GM23338 (cell line): ENCODE measurements around the gene ZNF283. TPM values are rescaled to one million over a fixed set of nuclear protein-coding genes. Genes with fewer than 3 reads are reported as not detected.
"Not testable (repeated sequence)": the region's sequence is repeated elsewhere in the genome, so short reads cannot be mapped to it uniquely, and the experiment has no call there.

Experiments
- ATAC-seq: fragments of 200-7000 bp; cut with Tn5 transposase; 3 replicates; pipeline ENCODE4 v1.9.1; 2020
- DNase-seq: peaks from one replicate; pipeline ENCODE4 v3.0.0-alpha.2; 2015; ENCODE audit warnings: low spot score
- H2AFZ ChIP-seq: fragments of 200-600 bp; sonication (generic); 2 replicates; pipeline ENCODE4 v1.8.0; 2016; ENCODE audit warnings: antibody characterized with exemption, mild to moderate bottlenecking, moderate library complexity
- H3F3A ChIP-seq: fragments of 200-600 bp; sonication (generic); replicated peaks from 2 replicates; pipeline ENCODE4 v1.8.0; 2017; ENCODE audit warnings: antibody characterized with exemption, mixed run types, low read depth
- H3K27ac ChIP-seq: fragments of 200-600 bp; sonication (generic); 2 replicates; pipeline ENCODE4 v1.6.1; 2016; ENCODE audit warnings: low read depth
- H3K27me3 ChIP-seq: fragments of 200-600 bp; sonication (generic); 2 replicates; pipeline ENCODE4 v1.8.0; 2016; ENCODE audit warnings: mild to moderate bottlenecking, mixed run types, moderate library complexity; ENCODE audit not compliant: insufficient read depth
- H3K36me3 ChIP-seq: fragments of 200-600 bp; sonication (generic); 2 replicates; pipeline ENCODE4 v1.8.0; 2016; ENCODE audit warnings: mild to moderate bottlenecking; ENCODE audit not compliant: insufficient read depth
- H3K4me1 ChIP-seq: fragments of 200-600 bp; sonication (generic); 2 replicates; pipeline ENCODE4 v1.8.0; 2016; ENCODE audit warnings: mild to moderate bottlenecking, moderate library complexity; ENCODE audit not compliant: insufficient read depth
- H3K4me2 ChIP-seq: fragments of 200-600 bp; sonication (generic); 2 replicates; pipeline ENCODE4 v1.7.1; 2017; ENCODE audit warnings: mixed run types
- H3K4me3 ChIP-seq: fragments of 200-600 bp; sonication (generic); 2 replicates; pipeline ENCODE4 v1.6.1; 2016; ENCODE audit warnings: mixed run types
- H3K79me2 ChIP-seq: fragments of 200-600 bp; sonication (generic); replicated peaks from 2 replicates; pipeline ENCODE4 v1.8.0; 2017; ENCODE audit warnings: mild to moderate bottlenecking; ENCODE audit not compliant: insufficient read depth
- H3K9me2 ChIP-seq: fragments of 200-600 bp; sonication (generic); 2 replicates; pipeline ENCODE4 v1.8.0; 2017; ENCODE audit not compliant: insufficient read depth
- H4K20me1 ChIP-seq: fragments of 200-600 bp; sonication (generic); replicated peaks from 2 replicates; pipeline ENCODE4 v1.8.0; 2017; ENCODE audit warnings: mild to moderate bottlenecking; ENCODE audit not compliant: insufficient read depth
- H3K27ac Mint-ChIP-seq: 2 replicates; pipeline ENCODE4 v1.8.0; 2020; ENCODE audit warnings: inconsistent platforms, mild to moderate bottlenecking, moderate library complexity, mixed read lengths
- H3K27me3 Mint-ChIP-seq: 3 replicates; pipeline ENCODE4 v1.8.0; 2022; ENCODE audit warnings: low read depth, mild to moderate bottlenecking, moderate library complexity, mixed read lengths, inconsistent platforms; ENCODE audit not compliant: insufficient read depth, poor library complexity
- H3K36me3 Mint-ChIP-seq: 3 replicates; pipeline ENCODE4 v1.8.0; 2021; ENCODE audit warnings: low read depth, mild to moderate bottlenecking, inconsistent platforms, moderate library complexity, mixed read lengths
- H3K4me1 Mint-ChIP-seq: 3 replicates; pipeline ENCODE4 v1.8.0; 2020; ENCODE audit warnings: mild to moderate bottlenecking, inconsistent platforms, mixed read lengths
- H3K4me3 Mint-ChIP-seq: 3 replicates; pipeline ENCODE4 v1.8.0; 2021; ENCODE audit warnings: moderate library complexity, mild to moderate bottlenecking, inconsistent platforms, mixed read lengths
- H3K9me3 Mint-ChIP-seq: 3 replicates; pipeline ENCODE4 v1.8.0; 2020; ENCODE audit warnings: moderate library complexity, mild to moderate bottlenecking, inconsistent platforms, mixed read lengths
- EZH2 ChIP-seq: fragments of 200-600 bp; sonication (generic); IDR thresholded peaks from one replicate; pipeline ENCODE4 v1.8.0; 2017; ENCODE audit warnings: antibody characterized with exemption, mild to moderate bottlenecking, low read depth; ENCODE audit not compliant: unreplicated experiment
- JUNB ChIP-seq: IDR thresholded peaks from one replicate; pipeline ENCODE4 v1.6.1; 2016; ENCODE audit warnings: antibody characterized with exemption; ENCODE audit not compliant: unreplicated experiment
- STAT1 ChIP-seq: IDR thresholded peaks from one replicate; pipeline ENCODE4 v1.6.1; 2016; ENCODE audit warnings: antibody characterized with exemption; ENCODE audit not compliant: unreplicated experiment
- ZNF331 ChIP-seq: fragments of 250-450 bp; sonication (Bioruptor Pico); IDR thresholded peaks from 2 replicates; pipeline ENCODE4 v1.5.0; 2020; ENCODE audit warnings: low read depth, mild to moderate bottlenecking, moderate library complexity
- polyA plus RNA-seq: library from polyadenylated mRNA; unstranded; fragments of >200 nt; fragmentation: Nextera tagmentation; extraction: Ambion mirVana; gene quantifications from 2 replicates; pipeline ENCODE4 v1.2.1, GENCODE V29; 2016
- total RNA-seq: library from RNA; depleted of rRNA; stranded (reverse); fragments of >200 nt; shearing (Covaris generic); gene quantifications from 2 replicates; pipeline ENCODE4 v1.2.3, GENCODE V29; 2014
- TF ChIP-seq, protein P1 (sequence below), 2 experiments: fragments of 200-600 bp in 1 of 2; sonication (generic) in 1 of 2; conservative IDR thresholded peaks; 2 replicates each; pipeline versions ENCODE4 v1.5.1 to v1.6.1; 2016 to 2017; ENCODE audit warnings: antibody characterized with exemption in 2 of 2, low read depth in 2 of 2, mild to moderate bottlenecking in 2 of 2, moderate library complexity in 1 of 2
- TF ChIP-seq, protein P2 (sequence below): IDR thresholded peaks from 2 replicates; pipeline ENCODE4 v1.6.1; 2016; ENCODE audit warnings: antibody characterized with exemption
- TF ChIP-seq, protein P3 (sequence below): IDR thresholded peaks from one replicate; pipeline ENCODE4 v1.6.1; 2018; ENCODE audit warnings: antibody characterized with exemption; ENCODE audit not compliant: unreplicated experiment

Gene ZNF283
- total and polyA plus RNA-seq, 2 experiments from 2014 or later, result 3.1 to 12.0 TPM

DNA sequence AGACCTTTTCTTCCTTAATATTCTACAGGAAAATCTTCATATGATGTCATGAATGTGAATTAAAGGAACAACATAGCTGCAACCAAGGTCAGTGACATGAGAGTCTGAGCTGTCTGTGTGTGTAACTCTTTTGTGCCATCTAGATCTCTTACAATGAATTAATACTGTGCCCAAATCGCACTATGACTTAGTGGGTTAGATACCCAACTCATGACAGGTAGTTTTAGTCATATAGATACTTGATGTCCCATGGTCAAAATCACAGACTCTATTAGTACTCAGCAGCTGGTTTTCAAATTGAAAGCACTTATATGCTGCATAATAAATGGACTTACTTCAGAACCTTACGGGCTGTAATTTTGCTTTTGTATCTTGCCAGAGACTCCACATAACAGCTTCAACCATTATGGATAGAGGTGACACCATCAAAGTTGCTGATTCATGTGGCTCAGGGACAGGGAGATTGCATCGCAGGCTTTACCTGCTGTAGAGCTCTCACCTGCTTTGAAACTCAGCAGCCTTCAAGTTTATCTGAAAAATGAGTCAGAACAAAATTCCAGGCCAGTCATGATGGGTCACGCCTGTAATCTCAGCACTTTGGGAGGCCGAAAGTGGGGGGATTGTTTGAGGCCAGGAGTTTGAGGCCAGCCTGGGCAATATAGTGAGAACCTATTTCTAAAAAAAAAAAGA is 12.3 kb upstream of the ZNF283 start (continued):
- TF ChIP-seq, protein P1, sequence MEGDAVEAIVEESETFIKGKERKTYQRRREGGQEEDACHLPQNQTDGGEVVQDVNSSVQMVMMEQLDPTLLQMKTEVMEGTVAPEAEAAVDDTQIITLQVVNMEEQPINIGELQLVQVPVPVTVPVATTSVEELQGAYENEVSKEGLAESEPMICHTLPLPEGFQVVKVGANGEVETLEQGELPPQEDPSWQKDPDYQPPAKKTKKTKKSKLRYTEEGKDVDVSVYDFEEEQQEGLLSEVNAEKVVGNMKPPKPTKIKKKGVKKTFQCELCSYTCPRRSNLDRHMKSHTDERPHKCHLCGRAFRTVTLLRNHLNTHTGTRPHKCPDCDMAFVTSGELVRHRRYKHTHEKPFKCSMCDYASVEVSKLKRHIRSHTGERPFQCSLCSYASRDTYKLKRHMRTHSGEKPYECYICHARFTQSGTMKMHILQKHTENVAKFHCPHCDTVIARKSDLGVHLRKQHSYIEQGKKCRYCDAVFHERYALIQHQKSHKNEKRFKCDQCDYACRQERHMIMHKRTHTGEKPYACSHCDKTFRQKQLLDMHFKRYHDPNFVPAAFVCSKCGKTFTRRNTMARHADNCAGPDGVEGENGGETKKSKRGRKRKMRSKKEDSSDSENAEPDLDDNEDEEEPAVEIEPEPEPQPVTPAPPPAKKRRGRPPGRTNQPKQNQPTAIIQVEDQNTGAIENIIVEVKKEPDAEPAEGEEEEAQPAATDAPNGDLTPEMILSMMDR (conservative IDR thresholded peaks at IDR 0.05; ENCODE audit: low read depth in 2 of 2), result no peak
- TF ChIP-seq STAT1, result no peak
- TF ChIP-seq ZNF331 (CRISPR knock-in tag), result no peak
- TF ChIP-seq, protein P2, sequence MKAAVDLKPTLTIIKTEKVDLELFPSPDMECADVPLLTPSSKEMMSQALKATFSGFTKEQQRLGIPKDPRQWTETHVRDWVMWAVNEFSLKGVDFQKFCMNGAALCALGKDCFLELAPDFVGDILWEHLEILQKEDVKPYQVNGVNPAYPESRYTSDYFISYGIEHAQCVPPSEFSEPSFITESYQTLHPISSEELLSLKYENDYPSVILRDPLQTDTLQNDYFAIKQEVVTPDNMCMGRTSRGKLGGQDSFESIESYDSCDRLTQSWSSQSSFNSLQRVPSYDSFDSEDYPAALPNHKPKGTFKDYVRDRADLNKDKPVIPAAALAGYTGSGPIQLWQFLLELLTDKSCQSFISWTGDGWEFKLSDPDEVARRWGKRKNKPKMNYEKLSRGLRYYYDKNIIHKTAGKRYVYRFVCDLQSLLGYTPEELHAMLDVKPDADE, result no peak
- TF ChIP-seq, protein P3, sequence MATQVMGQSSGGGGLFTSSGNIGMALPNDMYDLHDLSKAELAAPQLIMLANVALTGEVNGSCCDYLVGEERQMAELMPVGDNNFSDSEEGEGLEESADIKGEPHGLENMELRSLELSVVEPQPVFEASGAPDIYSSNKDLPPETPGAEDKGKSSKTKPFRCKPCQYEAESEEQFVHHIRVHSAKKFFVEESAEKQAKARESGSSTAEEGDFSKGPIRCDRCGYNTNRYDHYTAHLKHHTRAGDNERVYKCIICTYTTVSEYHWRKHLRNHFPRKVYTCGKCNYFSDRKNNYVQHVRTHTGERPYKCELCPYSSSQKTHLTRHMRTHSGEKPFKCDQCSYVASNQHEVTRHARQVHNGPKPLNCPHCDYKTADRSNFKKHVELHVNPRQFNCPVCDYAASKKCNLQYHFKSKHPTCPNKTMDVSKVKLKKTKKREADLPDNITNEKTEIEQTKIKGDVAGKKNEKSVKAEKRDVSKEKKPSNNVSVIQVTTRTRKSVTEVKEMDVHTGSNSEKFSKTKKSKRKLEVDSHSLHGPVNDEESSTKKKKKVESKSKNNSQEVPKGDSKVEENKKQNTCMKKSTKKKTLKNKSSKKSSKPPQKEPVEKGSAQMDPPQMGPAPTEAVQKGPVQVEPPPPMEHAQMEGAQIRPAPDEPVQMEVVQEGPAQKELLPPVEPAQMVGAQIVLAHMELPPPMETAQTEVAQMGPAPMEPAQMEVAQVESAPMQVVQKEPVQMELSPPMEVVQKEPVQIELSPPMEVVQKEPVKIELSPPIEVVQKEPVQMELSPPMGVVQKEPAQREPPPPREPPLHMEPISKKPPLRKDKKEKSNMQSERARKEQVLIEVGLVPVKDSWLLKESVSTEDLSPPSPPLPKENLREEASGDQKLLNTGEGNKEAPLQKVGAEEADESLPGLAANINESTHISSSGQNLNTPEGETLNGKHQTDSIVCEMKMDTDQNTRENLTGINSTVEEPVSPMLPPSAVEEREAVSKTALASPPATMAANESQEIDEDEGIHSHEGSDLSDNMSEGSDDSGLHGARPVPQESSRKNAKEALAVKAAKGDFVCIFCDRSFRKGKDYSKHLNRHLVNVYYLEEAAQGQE, result no peak

DNA sequence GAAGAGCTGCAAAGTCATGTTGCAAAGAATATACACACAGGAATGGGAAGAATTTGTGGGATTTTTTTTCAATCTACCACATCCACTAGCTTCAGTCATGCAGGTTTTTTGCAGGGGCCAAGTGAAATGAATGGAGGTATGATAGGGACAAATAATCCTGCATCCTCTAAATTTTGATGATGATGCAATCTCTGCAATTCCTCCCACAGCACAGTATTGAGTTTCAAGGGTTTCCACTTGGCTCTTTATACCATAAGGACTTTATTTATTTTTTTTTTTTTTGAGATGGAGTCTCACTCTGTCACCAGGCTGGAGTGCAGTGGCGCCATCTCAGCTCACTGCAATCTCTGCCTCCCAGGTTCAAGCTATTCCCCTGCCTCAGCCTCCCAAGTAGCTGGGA is 9.7 kb upstream of the ZNF283 start:
- not testable (repeated sequence) for H3K4me2 ChIP-seq, H2AFZ ChIP-seq, H3K4me1 ChIP-seq, H3K4me3 ChIP-seq, H3K79me2 ChIP-seq, ATAC-seq, H3F3A ChIP-seq, H4K20me1 ChIP-seq, H3K27ac ChIP-seq, DNase-seq, H3K4me3 Mint-ChIP-seq, H3K9me2 ChIP-seq, H3K27ac Mint-ChIP-seq, H3K27me3 Mint-ChIP-seq, H3K36me3 Mint-ChIP-seq, H3K36me3 ChIP-seq, H3K4me1 Mint-ChIP-seq
- peaks cover 42% of the 10 kb centered on the region for H3K9me3 Mint-ChIP-seq
- H3K27me3 ChIP-seq, result peaks cover 13% of the 10 kb centered on the region

DNA sequence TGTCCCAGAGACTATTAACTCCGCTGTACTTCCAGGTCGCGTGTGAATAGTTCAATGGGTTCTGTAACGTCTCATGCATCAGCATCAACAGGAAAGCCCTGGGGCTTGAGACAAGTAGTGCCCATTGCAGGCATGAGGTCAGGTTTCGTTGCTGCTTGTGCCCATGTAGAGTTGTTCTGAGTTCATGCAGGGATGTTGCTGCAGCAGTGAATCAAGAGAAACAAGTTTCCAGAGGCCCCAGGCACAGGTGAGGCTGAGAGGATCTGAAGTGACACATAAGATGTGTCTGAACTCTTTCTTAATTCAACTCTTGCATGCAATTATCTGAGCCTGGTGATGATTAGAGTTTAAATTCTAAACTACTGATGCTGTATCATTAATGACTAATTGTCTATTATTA is 8.6 kb upstream of the ZNF283 start:
- Mint-ChIP-seq H3K4me3 (no peak overlapping the region), H3K27me3 (peaks cover 9% of the 10 kb centered on the region), H3K27ac (no peak overlapping the region), H3K36me3 (peaks cover 9% of the 10 kb centered on the region; the same call in 2 of the 3 replicates), H3K9me3 (peaks cover 46% of the 10 kb centered on the region), H3K4me1 (no peaks in the 10 kb centered on the region)
- no peaks in the 10 kb centered on the region for H3K36me3 ChIP-seq
- H3K4me1 ChIP-seq, result no peaks in the 10 kb centered on the region
- H3F3A ChIP-seq, result no peaks in the 10 kb centered on the region
- DNase-seq (no peak), ATAC-seq (no peak)
- H3K27me3 ChIP-seq, result peaks cover 13% of the 10 kb centered on the region
- H3K4me3 ChIP-seq, result no peak overlapping the region
- H3K79me2 ChIP-seq, result no peaks in the 10 kb centered on the region
- no peak overlapping the region for H3K4me2 ChIP-seq
- H3K27ac ChIP-seq, result no peak overlapping the region
- peaks cover 7% of the 10 kb centered on the region; the same call in 1 of the 2 replicates for H3K9me2 ChIP-seq
- no peaks in the 10 kb centered on the region for H4K20me1 ChIP-seq
- no peak overlapping the region for H2AFZ ChIP-seq
- TF ChIP-seq JUNB (no peak), EZH2 (no peak)
